Measurements from ENCODE around the gene BOLA3. TPM values are rescaled to one million over a fixed set of nuclear protein-coding genes. Genes with fewer than 3 reads are reported as not detected.

BOLA3 gene
- total and polyA plus RNA-seq, 2 donors (not counting 3 experiments of a cell fraction or from before 2014, with no cell fraction given) = 28.7 to 42.4 TPM

DNA sequence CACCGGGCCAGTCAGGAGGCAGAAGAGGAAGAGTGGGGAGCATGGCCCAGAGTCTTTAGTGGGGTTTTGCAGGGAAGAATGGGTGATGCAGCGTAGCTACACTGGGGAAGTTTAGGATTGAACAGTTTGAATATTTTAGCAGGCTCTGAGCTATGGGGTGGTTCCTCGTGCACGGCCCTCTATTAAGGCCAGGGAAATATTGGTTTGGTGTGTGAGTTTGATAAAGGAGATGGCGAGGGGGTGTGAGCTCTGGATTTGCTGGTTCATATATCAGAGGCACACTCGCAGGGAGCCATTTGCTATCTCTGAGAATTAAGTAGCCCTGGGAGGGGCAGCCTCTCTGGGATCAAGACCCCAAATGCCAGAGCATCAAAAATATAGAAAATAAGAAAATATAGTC lies 50.1 kb downstream of the BOLA3 start:
- Histone ChIP-seq H3K4me2 (ENCODE audit: insufficient read depth, low read length) (no peak overlapping the region), H4K20me1 (replicated peaks; ENCODE audit: control insufficient read depth, extremely low read depth, insufficient read depth, low read length) (no peaks in the 10 kb centered on the region), H3K27me3 (ENCODE audit: control insufficient read depth in 2 of 2, insufficient read depth in 2 of 2, low read length in 2 of 2) (no peaks in the 10 kb centered on the region), H3K9ac (replicated peaks; ENCODE audit: extremely low read depth, insufficient read depth, low read length) (no peak overlapping the region), H3K9me3 (replicated peaks; ENCODE audit: control insufficient read depth, insufficient read depth, low read length) (no peaks in the 10 kb centered on the region), H3K4me1 (ENCODE audit: control insufficient read depth, extremely low read depth, insufficient read depth, low read length) (no peaks in the 10 kb centered on the region), H3K79me2 (ENCODE audit: control insufficient read depth, insufficient read depth, low read length) (no peaks in the 10 kb centered on the region), H3K9me1 (replicated peaks; ENCODE audit: control insufficient read depth, extremely low read depth, insufficient read depth, low read length) (no peaks in the 10 kb centered on the region), H2AFZ (ENCODE audit: low read depth, low read length) (no peak overlapping the region), H3K4me3 (replicated peaks in 1 of 3; ENCODE audit: insufficient read depth in 1 of 3, low read depth in 1 of 3, low read length in 3 of 3) (no peak overlapping the region), H3K27ac (ENCODE audit: insufficient read depth, low read depth, low read length) (no peak overlapping the region), H3K36me3 (ENCODE audit: control insufficient read depth in 2 of 2, extremely low read depth in 1 of 2, insufficient read depth in 2 of 2, low read length in 2 of 2) (peaks cover 0 to 44% of the 10 kb centered on the region in 2 experiments)
- DNase-seq (ENCODE audit: low read depth, low spot score) (no peak), FAIRE-seq (no peak)
- ChIA-PET POLR2A (no interaction called here), CTCF (interaction anchor here (1.1 to 1.7 kb wide), 2 partner anchors 23 to 274 kb away, joined by 3 to 5 read pairs; no protein-coding TSS in a partner anchor)
- dilution Hi-C loops (cut with MboI; ENCODE audit: extremely low pct_ligation_motif_present, low sequenced_read_pairs) (no loop called here), intact Hi-C loops (cut with micrococcal nuclease) (no loop called here)
- BruUV-seq (replicated peaks) = no TSS peak
- no peak for TF ChIP-seq POLR2A (IDR thresholded peaks at IDR 0.05; ENCODE audit: low read depth, low read length)
- TF ChIP-seq EZH2 (IDR thresholded peaks at IDR 0.05; ENCODE audit: borderline replicate concordance, low read depth, low read length, severe bottlenecking) = no peak
- no peak for TF ChIP-seq POLR2AphosphoS5 (IDR thresholded peaks at IDR 0.05; ENCODE audit: insufficient read depth, low read depth, low read length)
- no peak for TF ChIP-seq FOS (IDR thresholded peaks at IDR 0.05; ENCODE audit: borderline replicate concordance, insufficient read depth, low read length)

DNA sequence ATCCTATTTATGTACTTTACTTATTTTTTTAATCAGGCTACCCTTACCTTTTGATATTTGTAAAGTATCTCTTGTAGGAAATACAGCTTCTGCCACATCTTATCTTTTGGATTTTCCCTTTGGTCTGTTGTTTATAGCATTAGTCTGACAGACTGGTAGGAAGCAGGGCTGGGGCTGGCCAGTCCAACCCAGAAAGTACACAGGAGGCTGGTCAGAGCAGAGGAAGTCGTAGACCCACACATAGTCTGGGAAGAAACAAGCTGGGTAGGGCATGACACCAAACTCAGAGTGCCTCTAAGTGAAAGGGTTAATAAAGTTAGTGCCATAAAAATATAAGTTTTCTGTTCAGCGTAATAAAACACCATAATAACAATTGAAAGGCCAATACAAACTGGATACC lies 51.7 kb downstream of the BOLA3 start:
- no peaks in the 10 kb centered on the region for H3K9me1 ChIP-seq (replicated peaks; ENCODE audit: control insufficient read depth, extremely low read depth, insufficient read depth, low read length)
- no peak for DNase-seq (ENCODE audit: low read depth, low spot score)
- dilution Hi-C loops (cut with MboI; ENCODE audit: extremely low pct_ligation_motif_present, low sequenced_read_pairs) = no loop called here
- intact Hi-C loops (cut with micrococcal nuclease) = no loop called here
- H3K27me3 ChIP-seq (ENCODE audit: control insufficient read depth in 2 of 2, insufficient read depth in 2 of 2, low read length in 2 of 2) = no peaks in the 10 kb centered on the region
- no peaks in the 10 kb centered on the region for H4K20me1 ChIP-seq (replicated peaks; ENCODE audit: control insufficient read depth, extremely low read depth, insufficient read depth, low read length)
- no peak overlapping the region for H3K4me3 ChIP-seq (replicated peaks in 1 of 3; ENCODE audit: insufficient read depth in 1 of 3, low read depth in 1 of 3, low read length in 3 of 3)
- ChIA-PET POLR2A (no interaction called here), CTCF (interaction anchor here (1.2 kb wide), 1 partner anchor 272 kb away, joined by 3 read pairs; no protein-coding TSS in a partner anchor)
- no peaks in the 10 kb centered on the region for H3K4me1 ChIP-seq (ENCODE audit: control insufficient read depth, extremely low read depth, insufficient read depth, low read length)
- no peak overlapping the region for H3K9ac ChIP-seq (replicated peaks; ENCODE audit: extremely low read depth, insufficient read depth, low read length)
- TF ChIP-seq FOS (IDR thresholded peaks at IDR 0.05; ENCODE audit: borderline replicate concordance, insufficient read depth, low read length) (no peak), POLR2AphosphoS5 (IDR thresholded peaks at IDR 0.05; ENCODE audit: insufficient read depth, low read depth, low read length) (no peak), JUN (IDR thresholded peaks at IDR 0.05; ENCODE audit: borderline replicate concordance, insufficient read depth, insufficient read length, low read depth) (no peak), POLR2A (IDR thresholded peaks at IDR 0.05; ENCODE audit: low read depth, low read length) (no peak), EZH2 (IDR thresholded peaks at IDR 0.05; ENCODE audit: borderline replicate concordance, low read depth, low read length, severe bottlenecking) (no peak), MYC (IDR thresholded peaks at IDR 0.05; ENCODE audit: low read depth, low read length) (no peak), GATA2 (IDR thresholded peaks at IDR 0.05; ENCODE audit: insufficient read depth, insufficient read length, low read depth, low read length) (no peak)
- TF ChIP-seq, protein P1, sequence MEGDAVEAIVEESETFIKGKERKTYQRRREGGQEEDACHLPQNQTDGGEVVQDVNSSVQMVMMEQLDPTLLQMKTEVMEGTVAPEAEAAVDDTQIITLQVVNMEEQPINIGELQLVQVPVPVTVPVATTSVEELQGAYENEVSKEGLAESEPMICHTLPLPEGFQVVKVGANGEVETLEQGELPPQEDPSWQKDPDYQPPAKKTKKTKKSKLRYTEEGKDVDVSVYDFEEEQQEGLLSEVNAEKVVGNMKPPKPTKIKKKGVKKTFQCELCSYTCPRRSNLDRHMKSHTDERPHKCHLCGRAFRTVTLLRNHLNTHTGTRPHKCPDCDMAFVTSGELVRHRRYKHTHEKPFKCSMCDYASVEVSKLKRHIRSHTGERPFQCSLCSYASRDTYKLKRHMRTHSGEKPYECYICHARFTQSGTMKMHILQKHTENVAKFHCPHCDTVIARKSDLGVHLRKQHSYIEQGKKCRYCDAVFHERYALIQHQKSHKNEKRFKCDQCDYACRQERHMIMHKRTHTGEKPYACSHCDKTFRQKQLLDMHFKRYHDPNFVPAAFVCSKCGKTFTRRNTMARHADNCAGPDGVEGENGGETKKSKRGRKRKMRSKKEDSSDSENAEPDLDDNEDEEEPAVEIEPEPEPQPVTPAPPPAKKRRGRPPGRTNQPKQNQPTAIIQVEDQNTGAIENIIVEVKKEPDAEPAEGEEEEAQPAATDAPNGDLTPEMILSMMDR (IDR thresholded peaks at IDR 0.05; ENCODE audit: extremely low read depth in 1 of 2, insufficient read depth in 1 of 2, low read depth in 1 of 2, low read length in 2 of 2) = no peak
- TF ChIP-seq, protein P2, sequence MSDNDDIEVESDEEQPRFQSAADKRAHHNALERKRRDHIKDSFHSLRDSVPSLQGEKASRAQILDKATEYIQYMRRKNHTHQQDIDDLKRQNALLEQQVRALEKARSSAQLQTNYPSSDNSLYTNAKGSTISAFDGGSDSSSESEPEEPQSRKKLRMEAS (IDR thresholded peaks at IDR 0.05; ENCODE audit: insufficient read depth, insufficient read length) = no peak
- no peaks in the 10 kb centered on the region for H3K9me3 ChIP-seq (replicated peaks; ENCODE audit: control insufficient read depth, insufficient read depth, low read length)
- BruUV-seq (replicated peaks) = no TSS peak
- H3K79me2 ChIP-seq (ENCODE audit: control insufficient read depth, insufficient read depth, low read length) = no peaks in the 10 kb centered on the region
- no peak overlapping the region for H2AFZ ChIP-seq (ENCODE audit: low read depth, low read length)
- H3K36me3 ChIP-seq (ENCODE audit: control insufficient read depth in 2 of 2, extremely low read depth in 1 of 2, insufficient read depth in 2 of 2, low read length in 2 of 2) = peaks cover 0 to 44% of the 10 kb centered on the region in 2 experiments
- no peak overlapping the region for H3K27ac ChIP-seq (ENCODE audit: insufficient read depth, low read depth, low read length)
- no peak for FAIRE-seq
- no peak overlapping the region for H3K4me2 ChIP-seq (ENCODE audit: insufficient read depth, low read length)
